Loucy (cell line): ENCODE data around the gene TMEM50A.

Source experiments
- EZH2phosphoT487 ChIP-seq: fragments of 200-600 bp; IDR thresholded peaks from 2 replicates; pipeline ENCODE4 v1.6.1; 2018; ENCODE audit warnings: antibody characterized with exemption, mild to moderate bottlenecking, moderate library complexity, borderline replicate concordance
- TF ChIP-seq, protein P1 (sequence below): fragments of 200-600 bp; sonication (generic); conservative IDR thresholded peaks from 2 replicates; pipeline ENCODE4 v1.5.1; 2014; ENCODE audit warnings: mild to moderate bottlenecking, antibody characterized with exemption, low read length

DNA sequence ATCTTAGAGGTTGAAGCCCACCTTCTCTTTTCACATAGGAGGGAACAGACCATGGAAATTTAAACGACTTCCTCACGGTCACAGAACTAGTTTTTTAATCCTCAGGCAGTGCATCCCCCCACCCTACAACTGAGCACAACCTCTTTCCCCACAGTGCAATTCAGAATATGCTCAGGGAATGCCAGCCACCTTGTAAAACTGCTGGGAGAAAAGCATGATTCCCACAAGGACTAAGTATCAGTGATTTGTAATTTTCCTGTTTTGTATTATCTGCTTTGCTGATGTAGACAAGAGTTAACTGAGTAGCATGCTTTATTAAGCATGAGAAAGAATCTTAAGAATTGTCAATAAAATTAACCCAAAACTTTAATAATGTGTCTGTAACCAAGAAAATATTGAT is 23.8 kb downstream of the TMEM50A start:
- TF ChIP-seq, protein P1, sequence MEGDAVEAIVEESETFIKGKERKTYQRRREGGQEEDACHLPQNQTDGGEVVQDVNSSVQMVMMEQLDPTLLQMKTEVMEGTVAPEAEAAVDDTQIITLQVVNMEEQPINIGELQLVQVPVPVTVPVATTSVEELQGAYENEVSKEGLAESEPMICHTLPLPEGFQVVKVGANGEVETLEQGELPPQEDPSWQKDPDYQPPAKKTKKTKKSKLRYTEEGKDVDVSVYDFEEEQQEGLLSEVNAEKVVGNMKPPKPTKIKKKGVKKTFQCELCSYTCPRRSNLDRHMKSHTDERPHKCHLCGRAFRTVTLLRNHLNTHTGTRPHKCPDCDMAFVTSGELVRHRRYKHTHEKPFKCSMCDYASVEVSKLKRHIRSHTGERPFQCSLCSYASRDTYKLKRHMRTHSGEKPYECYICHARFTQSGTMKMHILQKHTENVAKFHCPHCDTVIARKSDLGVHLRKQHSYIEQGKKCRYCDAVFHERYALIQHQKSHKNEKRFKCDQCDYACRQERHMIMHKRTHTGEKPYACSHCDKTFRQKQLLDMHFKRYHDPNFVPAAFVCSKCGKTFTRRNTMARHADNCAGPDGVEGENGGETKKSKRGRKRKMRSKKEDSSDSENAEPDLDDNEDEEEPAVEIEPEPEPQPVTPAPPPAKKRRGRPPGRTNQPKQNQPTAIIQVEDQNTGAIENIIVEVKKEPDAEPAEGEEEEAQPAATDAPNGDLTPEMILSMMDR: no peak
- TF ChIP-seq EZH2phosphoT487: no peak
